Stimulated activated CD4-positive, alpha-beta T cell treated with anti-CD3 and anti-CD28 coated beads, Interleukin-15, amount 100 ng/mL, for 24 hours (primary cell): ENCODE data around the gene PODN.

Experiments
- DNase-seq: peaks from one replicate; pipeline ENCODE4 v3.0.0-alpha.2; 2020

The PODN gene

GRCh38 chr1:53075761-53076163, 13.7 kb downstream of the PODN start:
- DNase-seq, result no peak

GRCh38 chr1:53076165-53076564, 14.2 kb downstream of the PODN start:
- DNase-seq, result no peak

- DNase-seq, result no peak
Observed at GRCh38 chr1:53076721-53077598, 14.9 kb downstream of the PODN start.

DNA sequence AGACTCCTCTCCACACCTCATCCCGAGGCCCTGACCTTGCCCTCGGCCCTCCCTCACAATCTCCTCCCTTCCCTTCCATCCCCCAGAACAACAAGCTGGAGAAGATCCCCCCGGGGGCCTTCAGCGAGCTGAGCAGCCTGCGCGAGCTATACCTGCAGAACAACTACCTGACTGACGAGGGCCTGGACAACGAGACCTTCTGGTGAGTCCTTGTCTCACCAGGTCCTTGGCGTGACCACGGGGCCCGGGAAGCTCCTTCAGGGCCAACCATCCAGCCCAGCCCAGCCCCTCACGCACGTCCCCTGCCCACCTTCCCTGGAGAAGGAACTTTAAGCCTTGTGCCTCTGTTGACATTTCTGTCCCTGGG, 15.6 kb downstream of the PODN start:
- DNase-seq, result no peak

- no peak for DNase-seq
Observed at GRCh38 chr1:53078333-53079101, 16.5 kb downstream of the PODN start.

- DNase-seq, result no peak
Observed at GRCh38 chr1:53079251-53079650, 17.2 kb downstream of the PODN start.

GRCh38 chr1:53080041-53080440, 18.0 kb downstream of the PODN start:
- no peak for DNase-seq

DNA sequence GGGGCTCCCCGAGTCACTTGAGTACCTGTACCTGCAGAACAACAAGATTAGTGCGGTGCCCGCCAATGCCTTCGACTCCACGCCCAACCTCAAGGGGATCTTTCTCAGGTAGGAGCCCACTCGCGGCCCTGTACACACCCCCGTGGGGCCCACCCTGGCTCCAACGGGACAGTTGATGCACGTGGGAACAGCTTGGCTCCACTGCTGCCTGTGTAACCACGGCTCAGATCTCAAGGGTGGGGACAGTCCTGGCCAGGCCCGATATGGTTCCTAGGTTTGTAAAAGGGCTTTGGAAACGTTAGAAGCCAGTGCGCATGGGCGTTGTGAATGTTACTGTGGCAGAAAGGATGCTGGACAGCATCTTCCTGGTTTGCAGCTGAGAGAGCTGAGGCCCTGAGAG, 18.8 kb downstream of the PODN start:
- no peak for DNase-seq

DNA sequence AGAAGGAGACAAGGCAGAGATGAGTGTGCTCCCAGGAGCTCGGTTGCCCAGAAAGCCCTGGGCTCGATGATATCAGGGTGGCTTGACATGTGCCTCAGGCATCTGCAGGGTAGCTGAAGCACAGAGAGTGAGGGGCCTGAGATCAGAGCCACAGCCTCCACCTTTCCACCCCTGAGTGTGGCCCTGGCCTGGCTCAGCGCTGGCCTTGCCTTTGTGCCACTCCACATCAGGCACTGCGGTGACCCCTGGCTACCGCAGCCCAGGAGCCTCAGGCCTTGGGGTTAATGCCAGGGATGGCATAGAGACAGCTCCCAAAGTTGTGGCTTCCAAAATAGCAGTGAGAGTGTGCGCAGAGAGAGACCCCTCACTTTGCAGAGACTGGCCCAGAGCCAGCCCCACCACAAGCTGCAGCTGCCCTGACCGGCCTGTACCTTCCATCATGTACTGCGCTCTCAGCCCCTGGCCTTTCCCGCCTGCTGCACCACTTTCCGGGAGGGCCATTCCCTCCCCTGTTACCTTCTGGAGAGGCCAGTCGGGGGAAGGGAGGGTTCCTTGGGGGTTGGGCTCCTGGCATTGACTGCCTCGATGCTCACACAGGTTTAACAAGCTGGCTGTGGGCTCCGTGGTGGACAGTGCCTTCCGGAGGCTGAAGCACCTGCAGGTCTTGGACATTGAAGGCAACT, 19.5 kb downstream of the PODN start:
- no peak for DNase-seq

DNA sequence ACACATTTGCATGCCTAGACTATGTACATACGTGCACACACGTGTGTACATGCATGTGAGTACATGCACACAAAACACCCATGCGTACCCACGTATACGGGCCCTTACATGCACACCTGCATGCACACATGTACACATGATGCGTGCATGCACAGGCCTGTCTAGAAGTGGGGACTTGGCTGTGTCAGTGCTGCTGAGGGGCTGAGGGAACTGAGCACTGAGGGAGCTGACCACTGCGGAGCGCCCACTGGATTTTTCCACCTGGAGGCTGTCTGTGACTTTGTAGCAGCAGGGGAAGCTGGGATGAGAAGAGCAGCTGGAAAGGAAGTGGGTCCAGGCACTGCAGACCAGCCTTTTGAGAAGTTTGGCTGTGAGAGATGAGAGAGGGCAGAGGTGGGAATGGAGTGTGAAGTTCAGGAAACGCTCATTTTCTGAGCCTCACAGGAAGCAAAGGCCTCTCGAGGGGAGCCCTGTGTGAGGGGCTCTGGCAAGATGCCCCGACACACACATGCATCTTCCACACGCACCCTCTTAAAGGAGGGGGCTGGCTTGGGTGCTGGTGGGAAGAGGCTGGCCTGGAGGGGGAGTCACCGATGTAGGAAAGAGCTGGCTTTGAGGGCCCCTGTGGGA, 20.9 kb downstream of the PODN start:
- DNase-seq, result no peak

DNA sequence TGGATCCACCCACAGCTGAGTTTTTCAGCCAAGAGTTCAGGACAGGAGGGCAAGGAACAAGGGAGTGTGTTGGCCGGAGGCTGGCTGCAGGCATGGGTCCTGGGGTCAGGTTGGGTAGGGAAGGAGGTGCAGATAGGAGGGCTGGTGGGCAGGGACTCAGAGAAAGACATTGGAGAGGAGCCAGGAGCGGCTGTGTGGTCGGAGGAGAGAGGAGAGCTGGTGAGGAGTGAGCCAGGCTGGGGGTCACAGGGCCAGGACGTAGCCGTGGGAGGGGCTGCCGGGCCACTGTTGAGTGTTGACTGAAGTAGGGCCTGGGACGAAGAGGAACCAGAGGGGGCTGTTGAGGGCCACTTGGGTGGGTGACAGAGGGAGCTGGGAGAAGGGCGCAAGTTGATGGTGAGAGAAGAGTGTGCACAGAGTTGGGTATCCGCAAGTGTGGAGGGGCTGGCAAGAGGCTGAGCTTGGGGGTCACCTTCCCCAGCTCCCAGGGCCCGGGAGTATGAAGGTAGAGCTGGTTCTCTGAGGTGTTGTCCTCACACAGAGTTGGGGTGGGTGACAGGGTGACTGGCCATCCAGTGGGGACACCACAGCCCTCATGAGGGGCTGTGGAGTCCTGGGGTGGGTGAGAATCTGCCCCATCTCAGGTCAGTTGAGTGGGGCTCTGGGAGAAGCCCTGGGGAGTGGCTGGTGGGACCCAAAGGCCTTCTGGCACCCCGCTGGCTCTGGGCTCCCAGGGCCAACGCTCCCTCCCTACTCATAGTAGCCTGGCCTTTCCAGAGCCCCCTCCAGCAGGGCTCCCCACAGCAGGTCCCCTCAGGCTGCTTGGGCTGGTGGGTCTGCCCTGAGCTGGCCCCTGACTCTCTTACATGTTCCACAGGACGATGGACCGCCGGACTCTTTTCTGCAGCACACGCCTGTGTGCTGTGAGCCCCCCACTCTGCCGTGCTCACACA, 21.9 kb downstream of the PODN start:
- DNase-seq, result no peak

- no peak for DNase-seq
Observed at GRCh38 chr1:53084589-53084971, 22.6 kb downstream of the PODN start.

GRCh38 chr1:53085405-53085804, 23.4 kb downstream of the PODN start:
- DNase-seq, result no peak

DNA sequence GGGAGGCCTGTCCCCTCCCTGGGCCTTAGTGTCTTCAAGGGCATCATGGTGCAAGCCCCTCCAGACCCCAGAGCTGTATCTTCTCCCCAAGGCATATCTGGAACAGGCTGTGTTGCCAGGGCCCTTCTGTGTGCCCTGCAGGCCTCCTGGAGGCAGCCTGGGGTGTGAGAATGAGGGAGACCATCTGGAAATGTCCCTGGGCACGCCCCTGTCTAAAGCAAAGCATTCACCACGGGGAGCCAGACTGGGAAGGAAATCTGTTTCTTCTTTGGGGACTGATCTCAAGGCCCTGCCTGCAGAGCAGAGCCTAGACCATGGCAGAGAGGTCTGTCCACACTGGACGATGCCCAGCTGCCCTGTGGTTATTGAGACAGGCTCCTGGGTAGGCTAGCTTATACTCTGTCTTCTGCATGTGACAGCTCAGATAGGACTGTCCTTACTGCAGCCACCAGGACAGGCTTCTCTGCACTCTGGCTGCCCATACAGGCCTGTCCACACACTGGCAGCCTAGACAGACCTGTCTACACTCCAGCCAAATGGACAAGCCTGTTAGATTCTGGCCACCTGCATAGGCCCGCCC, 24.6 kb downstream of the PODN start:
- DNase-seq, result no peak

- DNase-seq, result no peak
Observed at GRCh38 chr1:53087332-53088285, 25.6 kb downstream of the PODN start.

- no peak for DNase-seq
Observed at GRCh38 chr1:53088616-53089300, 26.7 kb downstream of the PODN start.

GRCh38 chr1:53089478-53090226, 27.6 kb downstream of the PODN start:
- DNase-seq, result no peak

DNA sequence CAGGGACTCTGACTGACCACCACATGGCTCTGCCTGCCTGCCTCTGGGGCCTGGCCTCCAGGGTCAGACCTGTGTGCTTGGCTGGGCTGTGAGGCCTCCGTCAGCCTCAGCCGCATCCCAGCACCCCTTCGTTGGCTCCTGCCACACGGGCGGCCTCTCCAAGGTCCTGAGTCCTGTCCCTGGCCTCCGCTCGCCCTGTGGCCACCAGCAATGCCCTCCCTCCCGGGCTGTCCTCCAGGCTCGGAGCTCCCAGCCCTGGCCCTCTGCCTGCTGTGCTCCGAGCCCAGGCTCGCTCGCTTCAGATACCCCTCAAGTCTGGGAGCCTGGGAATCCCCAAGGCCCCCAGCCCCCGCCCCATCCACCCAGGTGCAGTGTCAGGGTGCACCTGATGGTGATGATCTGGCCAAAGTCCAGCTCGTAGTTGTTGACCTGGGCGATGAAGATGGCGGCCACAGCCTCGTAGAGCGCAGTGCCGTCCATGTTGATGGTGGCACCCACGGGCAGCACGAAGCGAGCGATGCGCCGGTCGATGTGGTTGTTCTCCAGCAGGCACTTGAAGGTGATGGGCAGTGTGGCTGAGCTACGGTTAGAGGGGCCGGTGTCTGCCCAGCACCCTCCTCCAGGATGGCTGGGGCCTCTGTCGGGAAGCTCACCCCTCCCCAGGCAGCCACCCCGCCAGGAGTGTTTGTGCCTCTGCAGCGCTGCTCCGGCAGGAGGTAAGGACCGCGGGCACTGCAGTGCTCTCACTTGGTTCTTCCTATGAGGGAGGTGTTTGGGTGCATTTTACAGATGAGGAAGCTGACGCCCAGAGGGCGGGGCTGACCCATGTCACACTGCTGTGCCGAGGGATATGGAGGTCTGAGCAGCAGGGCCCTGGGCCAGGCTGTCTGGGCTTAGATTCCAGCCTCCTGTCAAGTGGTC, 28.5 kb downstream of the PODN start:
- no peak for DNase-seq
